ENCODE data around the gene SORCS2.

DNA sequence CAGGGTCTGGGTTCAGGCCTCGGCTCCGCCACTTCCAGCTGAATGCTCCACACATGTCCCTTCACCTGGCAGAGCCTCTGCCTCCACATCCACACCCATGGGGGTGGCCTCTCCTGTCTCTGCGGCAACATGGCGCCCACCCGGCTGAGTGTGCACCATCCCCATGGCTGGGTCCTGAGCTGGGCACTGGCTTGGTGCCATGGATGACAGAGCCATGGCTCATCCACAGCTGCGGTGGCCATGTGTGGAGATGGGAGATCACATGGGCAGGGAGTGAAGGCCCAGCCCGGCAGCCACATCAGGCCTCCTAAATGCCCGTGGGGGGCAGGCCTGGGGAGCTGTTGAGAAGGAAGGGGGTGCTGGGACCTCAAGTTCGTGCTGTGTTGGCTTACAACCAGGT is 533.6 kb downstream of the SORCS2 start:
- TF ChIP-seq, protein P1, sequence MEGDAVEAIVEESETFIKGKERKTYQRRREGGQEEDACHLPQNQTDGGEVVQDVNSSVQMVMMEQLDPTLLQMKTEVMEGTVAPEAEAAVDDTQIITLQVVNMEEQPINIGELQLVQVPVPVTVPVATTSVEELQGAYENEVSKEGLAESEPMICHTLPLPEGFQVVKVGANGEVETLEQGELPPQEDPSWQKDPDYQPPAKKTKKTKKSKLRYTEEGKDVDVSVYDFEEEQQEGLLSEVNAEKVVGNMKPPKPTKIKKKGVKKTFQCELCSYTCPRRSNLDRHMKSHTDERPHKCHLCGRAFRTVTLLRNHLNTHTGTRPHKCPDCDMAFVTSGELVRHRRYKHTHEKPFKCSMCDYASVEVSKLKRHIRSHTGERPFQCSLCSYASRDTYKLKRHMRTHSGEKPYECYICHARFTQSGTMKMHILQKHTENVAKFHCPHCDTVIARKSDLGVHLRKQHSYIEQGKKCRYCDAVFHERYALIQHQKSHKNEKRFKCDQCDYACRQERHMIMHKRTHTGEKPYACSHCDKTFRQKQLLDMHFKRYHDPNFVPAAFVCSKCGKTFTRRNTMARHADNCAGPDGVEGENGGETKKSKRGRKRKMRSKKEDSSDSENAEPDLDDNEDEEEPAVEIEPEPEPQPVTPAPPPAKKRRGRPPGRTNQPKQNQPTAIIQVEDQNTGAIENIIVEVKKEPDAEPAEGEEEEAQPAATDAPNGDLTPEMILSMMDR (IDR thresholded peaks at IDR 0.05; ENCODE audit: insufficient read depth, low read depth, low read length), result no peak
- TF ChIP-seq EZH2 (IDR thresholded peaks at IDR 0.05; ENCODE audit: insufficient read depth, low read length), result no peak

Data from astrocyte (in vitro differentiated cells and primary cell).